Endothelial cell of umbilical vein (primary cell): ENCODE results near the gene FMNL2. TPM values are rescaled to one million over a fixed set of nuclear protein-coding genes. Genes with fewer than 3 reads are reported as not detected.

Experiments used
- BruUV-seq: library from RNA; stranded (reverse); fragments of 400-500 nt; replicated peaks from 2 replicates; lab custom pipeline; 2021; lab: Mats Ljungman, UMichigan
- CTCF ChIA-PET: fragments of 300-600, 350-600 bp; sonication (Branson Sonifier 250); formaldehyde crosslinking; loops from one replicate; lab custom pipeline; 2021; ENCODE audit warnings: antibody characterized with exemption, inconsistent platforms; lab: Charles Lee
- POLR2A ChIA-PET: fragments of 300-600, 350-600 bp; sonication (Branson Sonifier 250); formaldehyde crosslinking; loops from one replicate; lab custom pipeline; 2021; ENCODE audit warnings: antibody characterized with exemption, inconsistent platforms; lab: Charles Lee
- DNase-seq: peaks from one replicate; pipeline ENCODE4 v3.0.0-alpha.2; 2011; ENCODE audit warnings: low read depth, low spot score
- FAIRE-seq: peaks from 2 replicates; lab custom pipeline; 2011; peaks lifted over from hg19 to GRCh38; lab: Jason Lieb, UNC
- H2AFZ ChIP-seq: 2 replicates; pipeline ENCODE4 v1.6.0; 2012; ENCODE audit warnings: low read depth, low read length, control low read depth, inconsistent platforms
- H3K27ac ChIP-seq: 2 replicates; pipeline ENCODE4 v1.5.1; 2011; ENCODE audit warnings: low read depth, mild to moderate bottlenecking, control low read depth, low read length, moderate library complexity; ENCODE audit not compliant: insufficient read depth
- H3K27me3 ChIP-seq, 2 experiments: 2 replicates each; pipeline versions ENCODE4 v1.6.0 to v1.6.1; 2011; ENCODE audit warnings: low read length in 2 of 2, mixed read lengths in 1 of 2; ENCODE audit not compliant: control insufficient read depth in 2 of 2, insufficient read depth in 2 of 2
- H3K36me3 ChIP-seq, 2 experiments: 2 replicates in 1 of 2; 3 replicates in 1 of 2; pipeline ENCODE4 v1.5.1; 2011; ENCODE audit warnings: low read length in 2 of 2, mild to moderate bottlenecking in 1 of 2, moderate library complexity in 1 of 2; ENCODE audit not compliant: control insufficient read depth in 2 of 2, insufficient read depth in 2 of 2; ENCODE audit errors: extremely low read depth in 1 of 2
- H3K4me1 ChIP-seq: 3 replicates; pipeline ENCODE4 v1.5.1; 2011; ENCODE audit warnings: mild to moderate bottlenecking, low read length; ENCODE audit not compliant: control insufficient read depth, insufficient read depth; ENCODE audit errors: extremely low read depth
- H3K4me2 ChIP-seq: 2 replicates; pipeline ENCODE4 v1.6.1; 2011; ENCODE audit warnings: low read length, control low read depth, mixed read lengths; ENCODE audit not compliant: insufficient read depth
- H3K4me3 ChIP-seq, 3 experiments: fragments of 200-600 bp in 1 of 3; sonication (generic), shearing (Covaris generic) in 1 of 3; replicated peaks in 1 of 3; 2 replicates each; pipeline ENCODE4 v1.5.1; 2011 to 2016; ENCODE audit warnings: control low read depth in 3 of 3, low read length in 3 of 3, mild to moderate bottlenecking in 2 of 3, inconsistent platforms in 1 of 3, low read depth in 1 of 3, moderate library complexity in 1 of 3; ENCODE audit not compliant: insufficient read depth in 1 of 3
- H3K79me2 ChIP-seq: 2 replicates; pipeline ENCODE4 v1.6.0; 2012; ENCODE audit warnings: low read length, inconsistent platforms; ENCODE audit not compliant: control insufficient read depth, insufficient read depth
- H3K9ac ChIP-seq: replicated peaks from 2 replicates; pipeline ENCODE3; 2011; ENCODE audit warnings: low read length, control low read depth; ENCODE audit not compliant: insufficient read depth; ENCODE audit errors: extremely low read depth
- H3K9me1 ChIP-seq: replicated peaks from 3 replicates; pipeline ENCODE4 v1.6.0; 2011; ENCODE audit warnings: mild to moderate bottlenecking, low read length; ENCODE audit not compliant: control insufficient read depth, insufficient read depth; ENCODE audit errors: extremely low read depth
- H3K9me3 ChIP-seq: replicated peaks from 2 replicates; pipeline ENCODE4 v1.5.1; 2012; ENCODE audit warnings: low read length, inconsistent platforms; ENCODE audit not compliant: control insufficient read depth, insufficient read depth
- H4K20me1 ChIP-seq: replicated peaks from 2 replicates; pipeline ENCODE3; 2011; ENCODE audit warnings: mild to moderate bottlenecking, low read length; ENCODE audit not compliant: control insufficient read depth, insufficient read depth; ENCODE audit errors: extremely low read depth
- EZH2 ChIP-seq: IDR thresholded peaks from 2 replicates; pipeline ENCODE4 v1.6.1; 2012; ENCODE audit warnings: borderline replicate concordance, low read depth, mild to moderate bottlenecking, moderate library complexity, low read length, inconsistent platforms; ENCODE audit not compliant: severe bottlenecking
- GATA2 ChIP-seq: IDR thresholded peaks from 2 replicates; pipeline ENCODE4 v1.7.0; 2011; ENCODE audit warnings: low read depth, mild to moderate bottlenecking, moderate library complexity, mixed read lengths, low read length; ENCODE audit not compliant: insufficient read length, insufficient read depth
- MYC ChIP-seq: IDR thresholded peaks from one replicate; pipeline ENCODE4 v1.6.1; 2011; ENCODE audit warnings: mild to moderate bottlenecking, low read depth, low read length
- POLR2AphosphoS5 ChIP-seq: IDR thresholded peaks from 2 replicates; pipeline ENCODE4 v1.6.1; 2012; ENCODE audit warnings: low read depth, mild to moderate bottlenecking, control low read depth, low read length, moderate library complexity; ENCODE audit not compliant: insufficient read depth
- dilution Hi-C: fragments of 300-500 bp; cut with MboI; formaldehyde crosslinking; loops from one replicate; pipeline ENCODE4 v1.15.0; 2019; ENCODE audit warnings: low sequenced_read_pairs; ENCODE audit not compliant: extremely low pct_ligation_motif_present
- intact Hi-C: fragments of 100-400 bp; cut with micrococcal nuclease; formaldehyde crosslinking; loops from one replicate; pipeline ENCODE4 v1.10.0; 2022
- polyA plus RNA-seq, 4 experiments: library from polyadenylated mRNA; depleted of rRNA in 3 of 4; stranded (reverse) in 3 of 4; unstranded in 1 of 4; fragments of >200 nt; gene quantifications; 2 replicates each; pipeline versions ENCODE4 v1.2.1 to v1.2.3, GENCODE V29; 2011 to 2012; ENCODE audit warnings: missing spikeins in 1 of 4
- total RNA-seq: library from RNA; stranded (reverse); gene quantifications from 2 replicates; pipeline ENCODE4 v1.2.3, GENCODE V29; 2021
- TF ChIP-seq, protein P1 (sequence below), 2 donors: IDR thresholded peaks; 1 replicate in 1 of 2; 2 replicates in 1 of 2; pipeline ENCODE4 v1.5.1; 2011; ENCODE audit warnings: low read length in 2 of 2, mild to moderate bottlenecking in 2 of 2, moderate library complexity in 2 of 2, control low read depth in 1 of 2, inconsistent platforms in 1 of 2, low read depth in 1 of 2; ENCODE audit not compliant: insufficient read depth in 1 of 2; ENCODE audit errors: extremely low read depth in 1 of 2
- TF ChIP-seq, protein P2 (sequence below): IDR thresholded peaks from 2 replicates; pipeline ENCODE4 v1.6.1; 2011; ENCODE audit not compliant: insufficient read depth, insufficient read length

FMNL2 gene
- total and polyA plus RNA-seq, 2 donors (not counting 3 experiments of a cell fraction or from before 2014, with no cell fraction given), result 8.3 to 28.0 TPM

DNA sequence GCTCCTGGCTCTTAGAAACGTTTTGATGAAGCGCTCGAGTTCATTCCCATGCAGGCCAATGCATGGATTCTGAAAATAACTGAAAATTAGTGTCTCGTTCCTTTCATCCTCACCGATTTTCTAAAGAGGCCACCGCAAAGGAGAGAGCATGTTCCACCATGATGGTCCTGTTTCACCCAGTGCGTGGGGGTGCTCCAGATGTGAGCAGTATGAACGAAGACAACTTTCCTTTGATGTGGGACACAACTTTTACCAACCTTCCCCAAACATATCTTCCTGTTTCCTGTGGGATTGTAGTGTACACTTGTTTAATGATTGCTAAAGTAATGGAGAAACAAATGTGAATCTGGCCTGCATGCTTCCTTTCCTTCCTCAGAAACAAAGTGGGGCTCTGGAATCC, 267.8 kb downstream of the FMNL2 start:
- Histone ChIP-seq H2AFZ (no peak overlapping the region), H3K27me3 (no peaks in the 10 kb centered on the region), H3K9me3 (no peaks in the 10 kb centered on the region), H3K9ac (no peak overlapping the region), H3K9me1 (no peaks in the 10 kb centered on the region), H3K4me2 (no peak overlapping the region), H3K79me2 (no peaks in the 10 kb centered on the region), H3K4me3 (no peak overlapping the region), H4K20me1 (no peaks in the 10 kb centered on the region), H3K4me1 (no peaks in the 10 kb centered on the region), H3K36me3 (no peaks in the 10 kb centered on the region), H3K27ac (no peak overlapping the region)
- dilution Hi-C loops, result no loop called here
- DNase-seq (no peak), FAIRE-seq (no peak)
- ChIA-PET CTCF (no interaction called here), POLR2A (no interaction called here)
- intact Hi-C loops, result no loop called here
- no TSS peak for BruUV-seq
- TF ChIP-seq POLR2AphosphoS5, result no peak
- no peak for TF ChIP-seq EZH2
- no peak for TF ChIP-seq MYC
- TF ChIP-seq GATA2, result no peak
- TF ChIP-seq, protein P1, sequence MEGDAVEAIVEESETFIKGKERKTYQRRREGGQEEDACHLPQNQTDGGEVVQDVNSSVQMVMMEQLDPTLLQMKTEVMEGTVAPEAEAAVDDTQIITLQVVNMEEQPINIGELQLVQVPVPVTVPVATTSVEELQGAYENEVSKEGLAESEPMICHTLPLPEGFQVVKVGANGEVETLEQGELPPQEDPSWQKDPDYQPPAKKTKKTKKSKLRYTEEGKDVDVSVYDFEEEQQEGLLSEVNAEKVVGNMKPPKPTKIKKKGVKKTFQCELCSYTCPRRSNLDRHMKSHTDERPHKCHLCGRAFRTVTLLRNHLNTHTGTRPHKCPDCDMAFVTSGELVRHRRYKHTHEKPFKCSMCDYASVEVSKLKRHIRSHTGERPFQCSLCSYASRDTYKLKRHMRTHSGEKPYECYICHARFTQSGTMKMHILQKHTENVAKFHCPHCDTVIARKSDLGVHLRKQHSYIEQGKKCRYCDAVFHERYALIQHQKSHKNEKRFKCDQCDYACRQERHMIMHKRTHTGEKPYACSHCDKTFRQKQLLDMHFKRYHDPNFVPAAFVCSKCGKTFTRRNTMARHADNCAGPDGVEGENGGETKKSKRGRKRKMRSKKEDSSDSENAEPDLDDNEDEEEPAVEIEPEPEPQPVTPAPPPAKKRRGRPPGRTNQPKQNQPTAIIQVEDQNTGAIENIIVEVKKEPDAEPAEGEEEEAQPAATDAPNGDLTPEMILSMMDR (IDR thresholded peaks at IDR 0.05; ENCODE audit: extremely low read depth in 1 of 2, insufficient read depth in 1 of 2, low read depth in 1 of 2, low read length in 2 of 2), result no peak
- TF ChIP-seq, protein P2, sequence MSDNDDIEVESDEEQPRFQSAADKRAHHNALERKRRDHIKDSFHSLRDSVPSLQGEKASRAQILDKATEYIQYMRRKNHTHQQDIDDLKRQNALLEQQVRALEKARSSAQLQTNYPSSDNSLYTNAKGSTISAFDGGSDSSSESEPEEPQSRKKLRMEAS, result no peak
